Muscle layer of duodenum (tissue), 2 donors: Measurements from ENCODE around the gene GLT6D1.

Source experiments
- H3K27ac ChIP-seq: one replicate; pipeline ENCODE4 v1.7.0; 2013; ENCODE audit warnings: mild to moderate bottlenecking, low read length
- H3K27me3 ChIP-seq: one replicate; pipeline ENCODE4 v1.7.0; 2013; ENCODE audit warnings: low read depth, mild to moderate bottlenecking, control low read depth, low read length
- H3K36me3 ChIP-seq, 2 donors: one replicate each; pipeline ENCODE4 v1.7.0; 2013; ENCODE audit warnings: low read length in 2 of 2, control low read depth in 1 of 2, mild to moderate bottlenecking in 1 of 2; ENCODE audit not compliant: insufficient read depth in 2 of 2, control insufficient read depth in 1 of 2
- H3K4me1 ChIP-seq, 2 donors: one replicate each; pipeline ENCODE4 v1.7.0; 2013; ENCODE audit warnings: low read length in 2 of 2, mild to moderate bottlenecking in 2 of 2, control low read depth in 1 of 2, moderate library complexity in 1 of 2; ENCODE audit not compliant: insufficient read depth in 2 of 2, control insufficient read depth in 1 of 2
- H3K4me3 ChIP-seq, 2 donors: one replicate each; pipeline ENCODE4 v1.7.0; 2013; ENCODE audit warnings: low read length in 2 of 2, low read depth in 1 of 2, mild to moderate bottlenecking in 1 of 2
- H3K9me3 ChIP-seq, 2 donors: one replicate each; pipeline ENCODE4 v1.7.0; 2013; ENCODE audit warnings: low read length in 2 of 2, control low read depth in 1 of 2, mild to moderate bottlenecking in 1 of 2; ENCODE audit not compliant: control insufficient read depth in 1 of 2
- donor health status: healthy.

Gene GLT6D1

GRCh38 chr9:135602789-135603481 is 36.4 kb downstream of the GLT6D1 start:
- H3K27me3 ChIP-seq, result no peaks in the 10 kb centered on the region
- H3K27ac ChIP-seq, result no peak overlapping the region
- no peaks in the 10 kb centered on the region for H3K36me3 ChIP-seq
- H3K4me3 ChIP-seq, result no peak overlapping the region
- no peaks in the 10 kb centered on the region for H3K9me3 ChIP-seq
- no peaks in the 10 kb centered on the region for H3K4me1 ChIP-seq

GRCh38 chr9:135601988-135602387 is 37.4 kb downstream of the GLT6D1 start:
- no peak overlapping the region for H3K27ac ChIP-seq
- H3K36me3 ChIP-seq, result no peaks in the 10 kb centered on the region
- H3K9me3 ChIP-seq, result no peaks in the 10 kb centered on the region
- H3K4me1 ChIP-seq, result no peaks in the 10 kb centered on the region
- H3K27me3 ChIP-seq, result no peaks in the 10 kb centered on the region
- no peak overlapping the region for H3K4me3 ChIP-seq

GRCh38 chr9:135600296-135600817 is 39.0 kb downstream of the GLT6D1 start:
- no peaks in the 10 kb centered on the region for H3K36me3 ChIP-seq
- peaks cover 0 to 3% of the 10 kb centered on the region in 2 donors for H3K9me3 ChIP-seq
- no peaks in the 10 kb centered on the region for H3K4me1 ChIP-seq
- no peak overlapping the region for H3K27ac ChIP-seq
- peaks cover 7% of the 10 kb centered on the region for H3K27me3 ChIP-seq
- no peak overlapping the region for H3K4me3 ChIP-seq

- H3K27me3 ChIP-seq, result peaks cover 7% of the 10 kb centered on the region
These were observed 43.1 kb downstream of the GLT6D1 start for GRCh38 chr9:135596211-135596610.

GRCh38 chr9:135592625-135593024 is 46.7 kb downstream of the GLT6D1 start:
- no peaks in the 10 kb centered on the region for H3K36me3 ChIP-seq
- H3K9me3 ChIP-seq, result peaks cover 0 to 5% of the 10 kb centered on the region in 2 donors
- H3K27me3 ChIP-seq, result peaks cover 7% of the 10 kb centered on the region
- no peak overlapping the region for H3K4me3 ChIP-seq
- H3K4me1 ChIP-seq, result no peaks in the 10 kb centered on the region
- H3K27ac ChIP-seq, result no peak overlapping the region

More at GRCh38 chr9:135596211-135596610, 43.1 kb downstream of the GLT6D1 start:
- H3K9me3 ChIP-seq, result peaks cover 0 to 5% of the 10 kb centered on the region in 2 donors
- no peak overlapping the region for H3K27ac ChIP-seq
- no peaks in the 10 kb centered on the region for H3K4me1 ChIP-seq
- no peak overlapping the region for H3K4me3 ChIP-seq
- H3K36me3 ChIP-seq, result no peaks in the 10 kb centered on the region

GRCh38 chr9:135592331-135592590 is 47.1 kb downstream of the GLT6D1 start:
- H3K4me3 ChIP-seq, result no peak overlapping the region
- peaks cover 7% of the 10 kb centered on the region for H3K27me3 ChIP-seq
- no peaks in the 10 kb centered on the region for H3K4me1 ChIP-seq
- H3K36me3 ChIP-seq, result no peaks in the 10 kb centered on the region
- no peak overlapping the region for H3K27ac ChIP-seq
- peaks cover 0 to 5% of the 10 kb centered on the region in 2 donors for H3K9me3 ChIP-seq

- H3K4me1 ChIP-seq, result no peaks in the 10 kb centered on the region
- peaks cover 5% of the 10 kb centered on the region for H3K27me3 ChIP-seq
- H3K36me3 ChIP-seq, result no peaks in the 10 kb centered on the region
- H3K27ac ChIP-seq, result no peak overlapping the region
- peaks cover 0 to 5% of the 10 kb centered on the region in 2 donors for H3K9me3 ChIP-seq
- no peak overlapping the region for H3K4me3 ChIP-seq
These were observed 47.6 kb downstream of the GLT6D1 start for GRCh38 chr9:135591506-135592330.

GRCh38 chr9:135590486-135591079 is 48.8 kb downstream of the GLT6D1 start:
- H3K27ac ChIP-seq, result no peak overlapping the region
- no peaks in the 10 kb centered on the region for H3K36me3 ChIP-seq
- H3K4me3 ChIP-seq, result no peak overlapping the region
- H3K9me3 ChIP-seq, result peaks cover 0 to 2% of the 10 kb centered on the region in 2 donors
- H3K4me1 ChIP-seq, result no peaks in the 10 kb centered on the region
- no peaks in the 10 kb centered on the region for H3K27me3 ChIP-seq

- Histone ChIP-seq H3K27me3 (no peaks in the 10 kb centered on the region), H3K4me3 (no peak overlapping the region), H3K9me3 (peaks cover 0 to 2% of the 10 kb centered on the region in 2 donors), H3K27ac (no peak overlapping the region), H3K36me3 (no peaks in the 10 kb centered on the region), H3K4me1 (no peaks in the 10 kb centered on the region)
These were observed 49.5 kb downstream of the GLT6D1 start for GRCh38 chr9:135589596-135590485.

- no peak overlapping the region for H3K4me3 ChIP-seq
- no peaks in the 10 kb centered on the region for H3K4me1 ChIP-seq
- H3K27ac ChIP-seq, result no peak overlapping the region
- H3K36me3 ChIP-seq, result no peaks in the 10 kb centered on the region
- H3K27me3 ChIP-seq, result no peaks in the 10 kb centered on the region
- H3K9me3 ChIP-seq, result no peaks in the 10 kb centered on the region
These were observed 50.3 kb downstream of the GLT6D1 start for GRCh38 chr9:135588886-135589595.
